Mammary epithelial cell (primary cell): ENCODE results near the gene ENOX1.

Experiments used
- CTCF ChIP-seq, 2 donors: IDR thresholded peaks in 1 of 2; conservative IDR thresholded peaks in 1 of 2; 2 replicates each; pipeline ENCODE4 v1.5.1; 2011 to 2012; ENCODE audit warnings: inconsistent platforms in 2 of 2, low read length in 2 of 2, mild to moderate bottlenecking in 2 of 2, control low read depth in 1 of 2, low read depth in 1 of 2; ENCODE audit not compliant: insufficient read depth in 1 of 2; ENCODE audit errors: extremely low read depth in 1 of 2
- EZH2 ChIP-seq: IDR thresholded peaks from 2 replicates; pipeline ENCODE4 v1.6.1; 2012; ENCODE audit warnings: low read length, inconsistent platforms, borderline replicate concordance

GRCh38 chr13:43631106-43631505 lies 155.7 kb downstream of the ENOX1 start:
- TF ChIP-seq CTCF (conservative IDR thresholded peaks at IDR 0.05 in 1 of 2, IDR thresholded peaks at IDR 0.05 in 1 of 2; ENCODE audit: extremely low read depth in 1 of 2, insufficient read depth in 1 of 2, low read depth in 1 of 2, low read length in 2 of 2), result no peak
- TF ChIP-seq EZH2, result no peak
